A673 (cell line): ENCODE results near the gene CT45A2.
"Not testable (repeated sequence)": the region's sequence is repeated elsewhere in the genome, so short reads cannot be mapped to it uniquely, and the experiment has no call there.

Experiments used
- CTCF ChIP-seq: fragments of 300-800, 200-600 bp; sonication (generic); conservative IDR thresholded peaks from 2 replicates; pipeline ENCODE4 v1.5.1; 2017; ENCODE audit warnings: low read depth, mild to moderate bottlenecking, antibody characterized with exemption, low read length, moderate library complexity, mixed read lengths
- EZH2 ChIP-seq: fragments of 200-600 bp; sonication (generic); IDR thresholded peaks from 2 replicates; pipeline ENCODE4 v1.6.1; 2017; ENCODE audit warnings: borderline replicate concordance, low read depth, mild to moderate bottlenecking, mixed read lengths, antibody characterized with exemption, low read length; ENCODE audit not compliant: poor library complexity, severe bottlenecking

GRCh38 chrX:135768091-135768490 is 51.7 kb downstream of the CT45A2 start, which contains the start of gene CT45A3:
- not testable (repeated sequence) for TF ChIP-seq CTCF, EZH2
